K562 (cell line): ENCODE data around the gene HSF2BP. TPM values are rescaled to one million over a fixed set of nuclear protein-coding genes. Genes with fewer than 3 reads are reported as not detected.
"Not testable (repeated sequence)": the region's sequence is repeated elsewhere in the genome, so short reads cannot be mapped to it uniquely, and the experiment has no call there.

Experiments
- ATAC-seq: fragments of 200-7000 bp; cut with Tn5 transposase; 3 replicates; pipeline ENCODE4 v1.9.1; 2020; ENCODE audit warnings: moderate library complexity
- BruUV-seq: library from RNA; stranded (reverse); fragments of 400-500 nt; replicated peaks from 2 replicates; lab custom pipeline; 2021; lab: Mats Ljungman, UMichigan
- CTCF ChIA-PET: fragments of 300-600 bp; formaldehyde crosslinking; extraction: SDS; loops from one replicate; lab custom pipeline; 2021; ENCODE audit warnings: low intra/inter-chr PET ratio; lab: Yijun Ruan, JAX
- POLR2A ChIA-PET: fragments of 300-600, 350-650 bp; sonication (Branson Sonifier 250); formaldehyde crosslinking; extraction: SDS; loops from one replicate; lab custom pipeline; 2021; ENCODE audit warnings: antibody characterized with exemption, inconsistent platforms; lab: Yijun Ruan, JAX
- DNase-seq, 4 experiments: peaks; one replicate each; pipeline versions ENCODE4 v3.0.0 to v3.0.0-alpha.2; 2011 to 2018; ENCODE audit warnings: low spot score in 3 of 4, mixed read lengths in 3 of 4; ENCODE audit errors: extremely low read depth in 1 of 4
- FAIRE-seq: peaks from 2 replicates; lab custom pipeline; 2011; peaks lifted over from hg19 to GRCh38; lab: Jason Lieb, UNC
- H2AFZ ChIP-seq: 2 replicates; pipeline ENCODE4 v1.6.0; 2011; ENCODE audit warnings: low read depth, low read length, control low read depth, inconsistent platforms
- H3K27ac ChIP-seq: fragments of 200-600 bp; 3 replicates; pipeline ENCODE4 v1.8.0; 2011; ENCODE audit warnings: low read depth, mild to moderate bottlenecking, control low read depth, inconsistent platforms, low read length, moderate library complexity, mixed read lengths; ENCODE audit errors: extremely low read depth
- H3K27me3 ChIP-seq, 2 experiments: fragments of 300-600 bp in 1 of 2; 2 replicates in 1 of 2; 3 replicates in 1 of 2; pipeline versions ENCODE4 v1.6.0 to v1.8.0; 2011; ENCODE audit warnings: inconsistent platforms in 2 of 2, low read length in 2 of 2, mild to moderate bottlenecking in 1 of 2, mixed read lengths in 1 of 2, moderate library complexity in 1 of 2; ENCODE audit not compliant: control insufficient read depth in 2 of 2, insufficient read depth in 2 of 2
- H3K36me3 ChIP-seq: fragments of 300-600 bp; 3 replicates; pipeline ENCODE4 v1.8.0; 2011; ENCODE audit warnings: mild to moderate bottlenecking, low read length, inconsistent platforms; ENCODE audit not compliant: control insufficient read depth, insufficient read depth
- H3K4me1 ChIP-seq, 2 experiments: fragments of 200-600 bp in 1 of 2; replicated peaks in 1 of 2; 2 replicates in 1 of 2; 3 replicates in 1 of 2; pipeline versions ENCODE4 v1.5.1 to v1.8.0; 2011; ENCODE audit warnings: inconsistent platforms in 2 of 2, low read length in 2 of 2, mild to moderate bottlenecking in 1 of 2, mixed read lengths in 1 of 2, moderate library complexity in 1 of 2; ENCODE audit not compliant: control insufficient read depth in 2 of 2, insufficient read depth in 2 of 2
- H3K4me2 ChIP-seq: 2 replicates; pipeline ENCODE4 v1.6.1; 2011; ENCODE audit warnings: low read length, control low read depth, inconsistent platforms, mixed read lengths; ENCODE audit not compliant: insufficient read depth
- H3K4me3 ChIP-seq: fragments of 200-600 bp; sonication (generic), shearing (Covaris generic); 2 replicates; pipeline ENCODE4 v1.5.1; 2016; ENCODE audit warnings: control low read depth, inconsistent platforms
- H3K79me2 ChIP-seq: fragments of 200-600 bp; 3 replicates; pipeline ENCODE4 v1.8.0; 2011; ENCODE audit warnings: low read length, inconsistent platforms; ENCODE audit not compliant: control insufficient read depth, insufficient read depth
- H3K9ac ChIP-seq, 2 experiments: 2 replicates each; pipeline versions ENCODE4 v1.6.0 to v1.6.1; 2011; ENCODE audit warnings: low read depth in 2 of 2, low read length in 2 of 2, control low read depth in 1 of 2, inconsistent platforms in 1 of 2, mild to moderate bottlenecking in 1 of 2, mixed read lengths in 1 of 2; ENCODE audit not compliant: insufficient read depth in 1 of 2
- H3K9me1 ChIP-seq: one replicate; pipeline ENCODE4 v1.6.0; 2011; ENCODE audit warnings: inconsistent platforms, mild to moderate bottlenecking, low read length, moderate library complexity; ENCODE audit not compliant: control insufficient read depth, insufficient read depth
- H3K9me3 ChIP-seq: replicated peaks from 2 replicates; pipeline ENCODE4 v1.5.1; 2011; ENCODE audit warnings: low read depth, low read length, inconsistent platforms; ENCODE audit not compliant: control insufficient read depth, insufficient read depth
- H4K20me1 ChIP-seq: replicated peaks from 2 replicates; pipeline ENCODE4 v1.6.1; 2011; ENCODE audit warnings: low read length, inconsistent platforms, mixed read lengths; ENCODE audit not compliant: control insufficient read depth, insufficient read depth
- WGBS: fragments of 100-300 bp; shearing (Covaris generic); methylation state at CpG from one replicate; pipeline ENCODE4 v1.1.6; 2016; ENCODE audit warnings: low coverage, mixed read lengths; ENCODE audit not compliant: insufficient coverage; ENCODE audit errors: missing lambda C conversion rate; 5-methylcytosine and 5-hydroxymethylcytosine counted together
- in situ Hi-C: fragments of 300-500 bp; cut with MboI; formaldehyde crosslinking; loops from 4 replicates; pipeline ENCODE4 v1.15.0; 2018; ENCODE audit warnings: inconsistent platforms, mixed read lengths
- intact Hi-C: fragments of 100-400 bp; cut with micrococcal nuclease; formaldehyde crosslinking; loops from 2 replicates; pipeline ENCODE4 v1.14.2; 2022
- polyA plus RNA-seq, 8 experiments: library from polyadenylated mRNA; depleted of rRNA in 4 of 8; stranded (reverse) in 5 of 8; unstranded in 3 of 8; fragments of >200 nt; fragmentation: Nextera tagmentation in 2 of 8; fragmentation: Illumina TruSeq in 1 of 8; extraction: Ambion mirVana in 2 of 8; extraction: Trizol in 1 of 8; gene quantifications; 2 replicates each; pipeline versions ENCODE4 v1.2.1 to v1.2.3, GENCODE V29; 2011 to 2014; ENCODE audit warnings: inconsistent platforms in 1 of 8, missing spikeins in 1 of 8
- total RNA-seq, 7 experiments: library from RNA; depleted of rRNA in 6 of 7; stranded (reverse); fragments of >200 nt in 6 of 7; fragmentation: Illumina TruSeq in 2 of 7; extraction: Trizol in 2 of 7; gene quantifications; 2 replicates each; pipeline versions ENCODE4 v1.2.1 to v1.2.3, GENCODE V29; 2011 to 2021; ENCODE audit warnings: low replicate concordance in 1 of 7

The HSF2BP gene
- total and polyA plus RNA-seq, 9 of the 15 experiments (the other 6 are each of a cell fraction or from before 2014, with no cell fraction given): 0.04 to 0.57 (median 0.20) TPM; not detected in 2

- no CpG with 5 or more reads among the region's 7 CpGs for WGBS
Measured at GRCh38 chr21:43498065-43498464, 161.2 kb downstream of the HSF2BP start.

GRCh38 chr21:43494279-43495012 is 164.8 kb downstream of the HSF2BP start:
- POLR2A ChIA-PET, BruUV-seq: not testable (repeated sequence)

More at GRCh38 chr21:43498065-43498464, 161.2 kb downstream of the HSF2BP start:
- intact Hi-C loops, H2AFZ ChIP-seq, H3K9ac ChIP-seq, H3K27ac ChIP-seq, H3K4me3 ChIP-seq, H3K36me3 ChIP-seq, DNase-seq, FAIRE-seq, H3K79me2 ChIP-seq, H3K4me2 ChIP-seq, H3K4me1 ChIP-seq, H3K27me3 ChIP-seq, H3K9me3 ChIP-seq, POLR2A ChIA-PET, BruUV-seq, H4K20me1 ChIP-seq, ATAC-seq, CTCF ChIA-PET, H3K9me1 ChIP-seq: not testable (repeated sequence)
- in situ Hi-C loops: loop anchor here (25.0 kb wide), 1 partner anchor 286 kb away; no protein-coding TSS in a partner anchor

GRCh38 chr21:43493471-43493870 is 165.8 kb downstream of the HSF2BP start:
- H3K9ac ChIP-seq, H3K4me1 ChIP-seq, intact Hi-C loops, H3K4me2 ChIP-seq, H2AFZ ChIP-seq, FAIRE-seq, H3K27me3 ChIP-seq, H3K9me3 ChIP-seq, H4K20me1 ChIP-seq, H3K4me3 ChIP-seq, ATAC-seq, CTCF ChIA-PET, POLR2A ChIA-PET, BruUV-seq, DNase-seq, H3K9me1 ChIP-seq, H3K36me3 ChIP-seq, H3K27ac ChIP-seq, H3K79me2 ChIP-seq: not testable (repeated sequence)
- WGBS: 30% methylated on average over 2 of the region's 14 CpGs
- in situ Hi-C loops: loop anchor here (25.0 kb wide), 1 partner anchor 281 kb away; no protein-coding TSS in a partner anchor

More at GRCh38 chr21:43494279-43495012, 164.8 kb downstream of the HSF2BP start:
- H3K27ac ChIP-seq, H3K4me3 ChIP-seq, intact Hi-C loops, H3K79me2 ChIP-seq, DNase-seq, H3K36me3 ChIP-seq, H3K9me3 ChIP-seq, H3K9ac ChIP-seq, H3K27me3 ChIP-seq, CTCF ChIA-PET, H4K20me1 ChIP-seq, H3K9me1 ChIP-seq, H2AFZ ChIP-seq, H3K4me2 ChIP-seq, H3K4me1 ChIP-seq: not testable (repeated sequence)
- in situ Hi-C loops: loop anchor here (25.0 kb wide), 1 partner anchor 282 kb away; no protein-coding TSS in a partner anchor
- ATAC-seq: peak; percentile 79
- 3% methylated on average over 4 of the region's 18 CpGs for WGBS
- FAIRE-seq: peak; percentile 83
